ENCODE measurements around the gene NLRP5.

Gene NLRP5

DNA sequence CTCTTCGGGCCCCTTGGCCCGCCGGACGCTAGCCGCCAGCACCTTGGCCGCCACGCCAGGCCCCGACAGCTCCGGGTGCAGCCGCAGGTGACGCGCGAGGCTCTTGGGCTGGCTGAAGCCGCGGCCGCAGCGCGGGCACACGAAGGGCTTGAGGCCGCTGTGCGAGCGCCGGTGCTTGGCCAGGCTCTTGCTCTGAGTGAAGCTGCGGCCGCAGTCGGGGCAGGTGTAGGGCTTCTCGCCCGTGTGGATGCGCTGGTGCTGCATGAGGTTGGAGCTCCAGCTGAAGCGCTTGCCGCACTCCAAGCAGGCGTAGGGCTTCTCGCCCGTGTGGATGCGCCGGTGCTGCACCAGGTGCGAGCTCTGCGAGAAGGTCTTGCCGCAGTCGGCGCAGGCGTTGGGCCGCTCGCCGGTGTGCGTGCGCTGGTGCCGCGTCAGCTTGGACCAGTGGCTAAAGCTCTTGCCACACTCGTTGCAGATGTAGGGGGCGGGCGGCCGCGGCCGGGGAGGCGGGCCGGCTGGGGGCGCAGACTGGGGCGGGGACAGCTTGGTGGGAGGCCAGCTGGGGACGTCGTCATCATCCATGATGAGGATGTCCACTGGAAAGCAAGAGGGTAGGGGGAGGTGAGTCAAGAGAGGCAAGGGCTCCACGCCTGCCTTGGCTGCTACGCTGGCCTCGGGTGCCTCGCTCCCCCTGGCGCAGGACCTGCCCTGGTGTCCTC is 102.1 kb downstream of the NLRP5 start:
- in situ Hi-C loops (cut with HindIII; ENCODE audit: low sequenced_read_pairs), result no loop called here
- TF ChIP-seq, protein P1, sequence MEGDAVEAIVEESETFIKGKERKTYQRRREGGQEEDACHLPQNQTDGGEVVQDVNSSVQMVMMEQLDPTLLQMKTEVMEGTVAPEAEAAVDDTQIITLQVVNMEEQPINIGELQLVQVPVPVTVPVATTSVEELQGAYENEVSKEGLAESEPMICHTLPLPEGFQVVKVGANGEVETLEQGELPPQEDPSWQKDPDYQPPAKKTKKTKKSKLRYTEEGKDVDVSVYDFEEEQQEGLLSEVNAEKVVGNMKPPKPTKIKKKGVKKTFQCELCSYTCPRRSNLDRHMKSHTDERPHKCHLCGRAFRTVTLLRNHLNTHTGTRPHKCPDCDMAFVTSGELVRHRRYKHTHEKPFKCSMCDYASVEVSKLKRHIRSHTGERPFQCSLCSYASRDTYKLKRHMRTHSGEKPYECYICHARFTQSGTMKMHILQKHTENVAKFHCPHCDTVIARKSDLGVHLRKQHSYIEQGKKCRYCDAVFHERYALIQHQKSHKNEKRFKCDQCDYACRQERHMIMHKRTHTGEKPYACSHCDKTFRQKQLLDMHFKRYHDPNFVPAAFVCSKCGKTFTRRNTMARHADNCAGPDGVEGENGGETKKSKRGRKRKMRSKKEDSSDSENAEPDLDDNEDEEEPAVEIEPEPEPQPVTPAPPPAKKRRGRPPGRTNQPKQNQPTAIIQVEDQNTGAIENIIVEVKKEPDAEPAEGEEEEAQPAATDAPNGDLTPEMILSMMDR (IDR thresholded peaks at IDR 0.05; ENCODE audit: low read depth, low read length, missing control alignments), result no peak
- no peak for DNase-seq (ENCODE audit: low read depth)
- H3K4me3 ChIP-seq (ENCODE audit: low read depth, low read length), result no peak overlapping the region

DNA sequence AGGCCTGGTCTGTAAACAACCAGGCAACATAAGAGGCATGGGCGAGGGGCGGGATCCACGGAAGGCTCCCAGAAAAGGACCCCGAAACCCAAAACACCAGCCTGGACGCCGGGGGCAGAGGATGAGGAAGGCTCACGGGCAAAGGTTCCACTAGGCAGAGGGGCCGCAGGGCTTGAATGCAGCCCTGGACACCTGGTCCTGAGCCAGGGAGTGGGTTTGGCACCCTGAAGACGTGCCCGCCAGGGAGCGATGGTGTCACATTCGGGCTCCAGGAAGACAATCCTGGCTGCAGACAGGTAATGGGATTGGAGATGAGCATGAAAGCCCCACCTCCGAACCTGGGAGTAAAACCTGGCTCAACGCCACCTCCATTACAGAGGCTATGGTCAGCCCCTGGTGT is 102.8 kb downstream of the NLRP5 start:
- in situ Hi-C loops (cut with HindIII; ENCODE audit: low sequenced_read_pairs), result no loop called here
- TF ChIP-seq, protein P1 (IDR thresholded peaks at IDR 0.05; ENCODE audit: low read depth, low read length, missing control alignments), result no peak
- DNase-seq (ENCODE audit: low read depth), result no peak
- H3K4me3 ChIP-seq (ENCODE audit: low read depth, low read length), result no peak overlapping the region

DNA sequence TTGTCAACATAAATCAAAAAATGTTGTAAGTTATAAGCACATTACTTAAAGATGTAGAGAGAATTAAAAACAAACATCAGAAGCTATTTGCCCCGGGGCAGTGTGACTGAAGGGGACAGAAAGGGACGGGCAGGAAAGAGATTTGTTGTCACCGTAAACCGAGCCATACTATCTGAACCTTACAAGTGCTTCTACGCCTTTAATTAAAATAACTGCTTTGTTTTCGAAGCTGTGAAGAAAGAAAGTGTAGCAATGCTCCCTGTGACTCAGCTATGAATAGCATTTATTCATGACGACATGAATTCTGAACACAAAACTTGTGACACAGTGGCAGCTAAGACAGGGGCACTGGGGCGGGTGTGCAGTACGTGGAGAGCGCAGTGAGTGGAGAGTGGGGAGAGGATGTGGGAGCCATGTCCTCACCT is 104.5 kb downstream of the NLRP5 start:
- H3K4me3 ChIP-seq (ENCODE audit: low read depth, low read length), result no peak overlapping the region
- TF ChIP-seq, protein P1 (IDR thresholded peaks at IDR 0.05; ENCODE audit: low read depth, low read length, missing control alignments), result no peak
- no peak for DNase-seq (ENCODE audit: low read depth)
- in situ Hi-C loops (cut with HindIII; ENCODE audit: low sequenced_read_pairs), result no loop called here

DNA sequence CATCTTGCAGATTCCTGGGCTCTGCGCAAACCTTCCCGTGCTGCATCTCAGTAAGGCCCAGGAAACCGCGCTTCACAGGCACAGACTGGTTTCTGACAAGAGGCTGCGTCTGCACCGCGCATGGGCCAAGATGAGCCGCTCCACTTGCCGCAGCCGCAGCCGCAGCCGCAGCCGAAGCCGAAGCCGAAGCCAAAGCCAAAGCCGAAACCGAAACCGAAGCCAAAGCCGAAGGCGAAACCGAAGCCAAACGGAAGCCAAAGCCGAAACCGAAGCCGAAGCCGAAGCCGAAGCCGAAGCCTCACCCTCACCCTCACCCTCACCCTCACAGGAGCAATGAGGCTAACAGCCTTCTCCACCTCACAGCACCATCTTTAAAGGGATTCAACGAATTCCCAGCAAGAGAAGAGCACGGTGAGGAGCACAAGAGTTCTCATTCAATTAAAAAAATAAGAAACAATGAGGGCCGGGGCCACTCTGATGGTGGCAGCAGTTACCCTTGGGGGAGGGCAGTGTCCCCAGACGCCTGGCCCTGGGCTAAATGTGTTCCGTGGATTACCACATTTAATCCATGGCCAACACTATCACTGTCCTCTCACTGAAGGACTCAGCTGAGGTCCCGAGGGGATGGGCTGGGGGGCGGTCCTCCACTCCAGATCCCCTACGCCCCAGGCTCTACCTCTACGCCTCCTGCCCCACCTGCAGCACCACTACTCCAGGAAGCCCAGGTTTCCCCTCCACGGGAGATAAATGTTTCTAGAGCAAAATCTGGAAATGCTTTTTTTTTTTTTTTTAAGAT is 105.4 kb downstream of the NLRP5 start:
- no peak for DNase-seq (ENCODE audit: low read depth)
- TF ChIP-seq, protein P1 (IDR thresholded peaks at IDR 0.05; ENCODE audit: low read depth, low read length, missing control alignments), result no peak
- no peak overlapping the region for H3K4me3 ChIP-seq (ENCODE audit: low read depth, low read length)
- in situ Hi-C loops (cut with HindIII; ENCODE audit: low sequenced_read_pairs), result no loop called here

DNA sequence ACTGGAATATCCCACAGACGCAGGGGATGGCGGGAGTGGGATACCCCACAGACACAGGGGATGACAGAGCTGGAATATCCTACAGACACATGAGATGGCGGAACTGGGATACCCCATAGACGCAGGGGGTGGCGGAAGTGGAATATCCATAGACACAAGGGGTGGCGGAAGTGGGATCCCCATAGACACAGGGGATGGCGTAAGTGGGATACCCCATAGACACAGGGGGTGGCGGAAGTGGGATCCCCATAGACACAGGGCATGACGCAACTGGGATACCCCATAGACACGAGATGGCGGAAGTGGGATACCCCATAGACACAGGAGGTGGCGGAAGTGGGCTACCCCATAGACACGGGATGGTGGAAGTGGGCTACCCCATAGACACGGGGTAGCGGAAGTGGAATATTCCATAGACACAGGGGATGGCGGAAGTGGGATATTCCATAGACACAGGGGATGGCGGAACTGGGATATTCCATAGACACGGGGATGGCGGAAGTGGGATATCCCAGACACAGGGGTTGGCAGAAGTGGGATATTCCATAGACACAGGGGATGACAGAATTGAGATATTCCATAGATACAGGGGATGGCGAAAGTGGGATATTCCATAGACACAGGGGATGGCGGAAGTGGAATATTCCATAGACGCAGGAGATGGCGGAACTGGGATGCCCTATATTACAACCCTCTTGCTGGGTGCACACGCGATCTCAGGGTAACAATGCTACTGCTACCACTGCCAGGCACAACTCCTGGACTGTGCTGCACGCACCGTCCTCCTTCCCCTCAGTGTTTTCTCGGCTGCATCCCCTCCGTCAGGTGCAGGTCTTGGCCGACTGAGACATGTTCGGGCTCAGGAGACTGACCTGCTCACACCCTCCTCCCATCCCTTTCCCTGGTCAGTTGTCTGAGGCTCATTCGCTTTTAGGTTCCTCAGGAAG is 106.4 kb downstream of the NLRP5 start:
- H3K4me3 ChIP-seq (ENCODE audit: low read depth, low read length), result no peak overlapping the region
- DNase-seq (ENCODE audit: low read depth), result no peak
- TF ChIP-seq, protein P1 (IDR thresholded peaks at IDR 0.05; ENCODE audit: low read depth, low read length, missing control alignments), result no peak
- in situ Hi-C loops (cut with HindIII; ENCODE audit: low sequenced_read_pairs), result no loop called here

DNA sequence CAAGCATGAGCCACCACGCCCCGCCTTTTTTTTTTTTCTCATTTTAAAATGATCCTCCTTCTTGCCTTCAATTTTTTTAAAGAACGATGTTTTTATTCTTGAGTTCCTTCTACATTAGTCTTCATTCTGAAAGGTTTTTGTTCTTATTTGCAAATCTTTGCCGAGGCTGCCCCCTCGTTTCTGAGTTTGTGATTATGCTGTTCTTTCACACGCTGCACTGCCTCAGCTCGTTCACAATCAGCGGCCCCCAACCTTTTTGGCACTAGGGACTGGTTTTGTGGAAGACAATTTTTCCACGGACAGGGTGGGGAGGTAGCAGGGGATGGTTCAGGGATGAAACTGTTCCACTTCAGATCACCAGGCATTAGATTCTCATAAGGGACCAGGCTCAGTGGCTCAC is 107.9 kb downstream of the NLRP5 start:
- no peak overlapping the region for H3K4me3 ChIP-seq (ENCODE audit: low read depth, low read length)
- in situ Hi-C loops (cut with HindIII; ENCODE audit: low sequenced_read_pairs), result no loop called here
- TF ChIP-seq, protein P1 (IDR thresholded peaks at IDR 0.05; ENCODE audit: low read depth, low read length, missing control alignments), result no peak
- DNase-seq (ENCODE audit: low read depth), result no peak

All from astrocyte of the cerebellum (primary cell).